GM10266 (cell line): ENCODE data around the gene ATG16L1.

Source experiments
- DNase-seq: peaks from one replicate; pipeline ENCODE4 v3.0.0; 2012; ENCODE audit errors: extremely low spot score
- CTCF ChIP-seq: IDR thresholded peaks from 2 replicates; pipeline ENCODE4 v1.5.1; 2012; ENCODE audit warnings: mild to moderate bottlenecking, low read depth; ENCODE audit not compliant: control insufficient read depth, insufficient read depth; ENCODE audit errors: missing control alignments

ATG16L1 gene

GRCh38 chr2:233301811-233302210 is 50.3 kb downstream of the ATG16L1 start:
- no peak for TF ChIP-seq CTCF
- DNase-seq: no peak

DNA sequence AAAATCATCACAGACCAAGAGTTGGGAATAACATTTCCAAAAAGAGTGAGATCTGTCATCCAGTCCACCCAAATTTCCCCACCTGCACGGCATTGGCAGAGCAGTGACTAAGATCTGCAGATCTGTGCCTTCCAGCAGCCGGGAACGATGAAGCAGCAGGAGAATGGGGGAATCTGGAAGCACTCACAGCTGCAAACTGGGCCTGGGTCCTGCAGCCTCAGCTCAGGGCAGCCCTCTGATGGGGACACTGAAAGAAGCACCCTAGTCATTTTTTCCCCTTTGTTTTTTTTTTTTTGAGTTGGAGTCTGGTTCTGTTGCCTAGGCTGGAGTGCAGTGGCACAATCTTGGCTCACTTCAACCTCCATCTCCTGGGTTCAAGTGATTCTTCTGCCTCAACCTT is 51.8 kb downstream of the ATG16L1 start:
- TF ChIP-seq CTCF: no peak
- no peak for DNase-seq

DNA sequence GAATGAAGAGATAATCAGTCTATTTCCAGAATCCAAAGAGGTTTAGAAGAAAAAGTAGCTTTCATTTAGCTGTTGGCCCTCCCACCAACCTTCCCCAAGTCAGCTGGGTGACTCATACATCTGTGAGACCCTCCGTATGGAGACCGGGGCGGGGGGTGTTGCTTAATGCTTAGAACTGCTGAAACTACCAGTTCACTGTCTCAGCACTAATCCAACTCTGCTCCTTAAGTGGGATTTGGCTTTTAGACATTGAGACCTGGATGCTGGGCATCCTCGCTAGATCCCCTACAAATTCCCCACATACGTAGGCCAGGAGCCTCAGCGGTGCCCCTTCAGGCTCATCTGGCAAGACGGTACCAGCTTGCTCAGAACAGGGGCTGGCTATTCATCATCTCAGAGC is 56.1 kb downstream of the ATG16L1 start, which contains the start of gene SAG:
SAG (plus strand) TSS at position 252 of the 400 bp plus-strand sequence. CDS start 1,374 bp downstream, outside the sequence.
- no peak for TF ChIP-seq CTCF

GRCh38 chr2:233311241-233311926 is 59.9 kb downstream of the ATG16L1 start:
- no peak for DNase-seq
- TF ChIP-seq CTCF: no peak

More for the DNA sequence above, 56.1 kb downstream of the ATG16L1 start, which contains the start of gene SAG:
- DNase-seq: no peak

- TF ChIP-seq CTCF: no peak
- peak; percentile 33 for DNase-seq
These were observed 61.4 kb downstream of the ATG16L1 start for GRCh38 chr2:233312874-233313273.

DNA sequence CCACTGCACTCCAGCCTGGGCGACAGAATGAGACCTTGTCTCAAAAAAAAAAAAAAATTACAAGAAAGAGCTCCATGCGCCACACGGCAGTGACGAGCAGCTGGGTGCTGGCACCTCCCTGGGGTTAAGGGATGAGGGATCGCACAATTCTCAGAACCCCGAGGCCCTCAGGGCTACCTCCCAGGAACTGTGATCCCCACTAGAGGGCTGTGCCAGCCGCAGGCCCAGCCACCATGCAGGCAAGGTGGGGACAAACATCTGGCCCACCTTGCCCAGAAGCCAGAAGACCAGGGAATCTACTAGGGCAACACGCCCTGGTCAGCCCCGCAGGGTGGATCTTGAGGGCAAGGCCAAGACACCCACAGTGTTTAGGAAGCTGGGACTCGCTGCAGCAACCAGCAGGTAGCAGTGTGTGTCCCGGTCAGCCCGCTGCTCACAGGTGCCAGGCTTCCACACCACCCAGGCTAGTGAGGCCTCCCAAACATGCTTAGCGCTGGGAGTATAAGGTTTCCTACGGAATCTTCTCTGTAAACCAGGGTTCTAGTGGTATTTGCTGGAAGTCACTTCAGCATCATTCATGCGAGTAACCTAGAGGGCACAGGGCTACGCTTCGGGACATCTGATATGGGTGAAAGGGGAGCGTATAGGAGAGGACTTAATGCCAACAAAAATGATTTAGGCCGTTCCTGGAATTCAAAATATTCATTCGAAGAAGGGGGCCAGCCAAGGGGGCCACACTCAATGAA is 62.9 kb downstream of the ATG16L1 start:
- no peak for DNase-seq
- no peak for TF ChIP-seq CTCF

DNA sequence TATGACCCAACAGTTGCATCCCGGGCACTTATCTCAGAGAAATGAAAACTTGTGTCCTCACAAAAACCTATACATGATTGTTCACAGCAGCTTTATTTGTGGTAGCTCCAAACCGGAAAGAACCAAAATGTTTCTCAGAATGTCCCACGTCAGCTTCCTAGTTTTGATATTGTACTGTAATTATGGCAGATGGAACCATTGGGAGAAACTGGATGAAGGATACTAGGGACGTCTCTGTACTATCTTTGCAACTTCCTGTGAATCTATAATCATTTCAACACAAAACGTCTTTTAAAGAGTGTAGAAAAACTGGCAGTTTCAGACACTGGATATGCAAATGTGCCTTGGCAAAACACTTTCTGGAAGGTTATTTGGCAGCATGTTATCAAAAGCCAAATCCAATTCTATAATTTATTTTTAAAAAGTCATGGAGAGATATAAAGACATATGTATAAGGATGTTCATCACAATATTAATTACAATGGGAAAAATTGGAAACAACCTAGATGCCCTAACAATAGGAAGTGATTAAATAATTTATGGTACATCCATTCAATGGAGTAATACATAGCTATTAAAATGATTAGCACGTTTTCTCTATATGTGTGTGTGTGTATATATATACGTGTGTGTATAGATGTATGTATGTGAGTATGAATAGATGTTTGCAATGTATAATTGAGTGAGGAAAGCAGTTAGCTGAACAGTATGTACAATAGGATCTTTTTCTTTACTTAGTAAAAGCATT is 65.9 kb downstream of the ATG16L1 start:
- DNase-seq: no peak
- no peak for TF ChIP-seq CTCF
